ENCODE measurements around the gene ACOX3. TPM values are rescaled to one million over a fixed set of nuclear protein-coding genes. Genes with fewer than 3 reads are reported as not detected.

Gene ACOX3
- polyA plus RNA-seq, 1 experiment, result 7.9 TPM

- Histone ChIP-seq H3K27ac (ENCODE audit: low read depth, low read length) (no peak overlapping the region), H3K27me3 (ENCODE audit: control insufficient read depth, insufficient read depth, low read length) (peaks cover 2% of the 10 kb centered on the region), H3K9me3 (ENCODE audit: control insufficient read depth, insufficient read depth, low read length) (no peaks in the 10 kb centered on the region; the same call in 1 of the 2 replicates), H3K4me3 (ENCODE audit: low read depth, low read length) (no peak overlapping the region)
- ChIA-PET CTCF (no interaction called here), POLR2A (no interaction called here)
- TF ChIP-seq CTCF (IDR thresholded peaks at IDR 0.05; ENCODE audit: low read depth, low read length), result no peak
- no peak for DNase-seq (ENCODE audit: low read depth, low spot score)
These were observed 37.8 kb upstream of the ACOX3 start for GRCh38 chr4:8478371-8478770.

GRCh38 chr4:8477676-8478075, 37.2 kb upstream of the ACOX3 start:
- Histone ChIP-seq H3K27me3 (ENCODE audit: control insufficient read depth, insufficient read depth, low read length) (peaks cover 2% of the 10 kb centered on the region), H3K9me3 (ENCODE audit: control insufficient read depth, insufficient read depth, low read length) (no peaks in the 10 kb centered on the region; the same call in 1 of the 2 replicates), H3K27ac (ENCODE audit: low read depth, low read length) (no peak overlapping the region), H3K4me3 (ENCODE audit: low read depth, low read length) (no peak overlapping the region)
- no peak for DNase-seq (ENCODE audit: low read depth, low spot score)
- ChIA-PET CTCF (interaction anchor here (0.6 kb wide), 1 partner anchor 24 kb away, joined by 4 read pairs; no protein-coding TSS in a partner anchor), POLR2A (no interaction called here)
- TF ChIP-seq CTCF (IDR thresholded peaks at IDR 0.05; ENCODE audit: low read depth, low read length), result no peak

GRCh38 chr4:8477095-8477635, 36.6 kb upstream of the ACOX3 start:
- ChIA-PET POLR2A (no interaction called here), CTCF (interaction anchor here (0.6 kb wide), 1 partner anchor 25 kb away, joined by 4 read pairs; no protein-coding TSS in a partner anchor)
- peaks cover 2% of the 10 kb centered on the region for H3K27me3 ChIP-seq (ENCODE audit: control insufficient read depth, insufficient read depth, low read length)

GRCh38 chr4:8475751-8476575, 35.4 kb upstream of the ACOX3 start:
- H3K4me3 ChIP-seq (ENCODE audit: low read depth, low read length), result no peak overlapping the region
- peaks cover 2% of the 10 kb centered on the region for H3K27me3 ChIP-seq (ENCODE audit: control insufficient read depth, insufficient read depth, low read length)
- POLR2A ChIA-PET, result no interaction called here
- H3K9me3 ChIP-seq (ENCODE audit: control insufficient read depth, insufficient read depth, low read length), result no peaks in the 10 kb centered on the region; the same call in 1 of the 2 replicates
- no peak for TF ChIP-seq CTCF (IDR thresholded peaks at IDR 0.05; ENCODE audit: low read depth, low read length)
- no peak overlapping the region for H3K27ac ChIP-seq (ENCODE audit: low read depth, low read length)
- no peak for DNase-seq (ENCODE audit: low read depth, low spot score)
- CTCF ChIA-PET, result interaction anchor here (1.9 kb wide), 1 partner anchor 131 kb away, joined by 5 read pairs; no protein-coding TSS in a partner anchor

More at GRCh38 chr4:8477095-8477635, 36.6 kb upstream of the ACOX3 start:
- no peak for TF ChIP-seq CTCF (IDR thresholded peaks at IDR 0.05; ENCODE audit: low read depth, low read length)
- H3K9me3 ChIP-seq (ENCODE audit: control insufficient read depth, insufficient read depth, low read length), result no peaks in the 10 kb centered on the region; the same call in 1 of the 2 replicates
- no peak for DNase-seq (ENCODE audit: low read depth, low spot score)
- no peak overlapping the region for H3K27ac ChIP-seq (ENCODE audit: low read depth, low read length)
- no peak overlapping the region for H3K4me3 ChIP-seq (ENCODE audit: low read depth, low read length)

- Histone ChIP-seq H3K9me3 (ENCODE audit: control insufficient read depth, insufficient read depth, low read length) (no peaks in the 10 kb centered on the region; the same call in 1 of the 2 replicates), H3K4me3 (ENCODE audit: low read depth, low read length) (no peak overlapping the region), H3K27ac (ENCODE audit: low read depth, low read length) (no peak overlapping the region), H3K27me3 (ENCODE audit: control insufficient read depth, insufficient read depth, low read length) (peaks cover 2% of the 10 kb centered on the region)
- ChIA-PET POLR2A (no interaction called here), CTCF (interaction anchor here (1.9 kb wide), 1 partner anchor 132 kb away, joined by 5 read pairs; no protein-coding TSS in a partner anchor)
- DNase-seq (ENCODE audit: low read depth, low spot score), result no peak
- no peak for TF ChIP-seq CTCF (IDR thresholded peaks at IDR 0.05; ENCODE audit: low read depth, low read length)
These were observed 34.3 kb upstream of the ACOX3 start for GRCh38 chr4:8474856-8475255.

Measured in AG04450 (cell line).